Keratinocyte (primary cell): ENCODE results near the gene TCEAL3.

Source experiments
- CTCF ChIP-seq, 3 experiments: IDR thresholded peaks in 1 of 3; conservative IDR thresholded peaks in 1 of 3; optimal IDR thresholded peaks in 1 of 3; 2 replicates in 2 of 3; 3 replicates in 1 of 3; pipeline versions ENCODE3 to v1.5.1; 2011; ENCODE audit warnings: low read length in 3 of 3, mild to moderate bottlenecking in 3 of 3, moderate library complexity in 2 of 3, control low read depth in 1 of 3, inconsistent platforms in 1 of 3; ENCODE audit not compliant: insufficient read depth in 2 of 3; ENCODE audit errors: extremely low read depth in 1 of 3
- EZH2 ChIP-seq: IDR thresholded peaks from one replicate; pipeline ENCODE4 v1.6.1; 2012; ENCODE audit warnings: inconsistent platforms, mild to moderate bottlenecking, low read length, moderate library complexity

DNA sequence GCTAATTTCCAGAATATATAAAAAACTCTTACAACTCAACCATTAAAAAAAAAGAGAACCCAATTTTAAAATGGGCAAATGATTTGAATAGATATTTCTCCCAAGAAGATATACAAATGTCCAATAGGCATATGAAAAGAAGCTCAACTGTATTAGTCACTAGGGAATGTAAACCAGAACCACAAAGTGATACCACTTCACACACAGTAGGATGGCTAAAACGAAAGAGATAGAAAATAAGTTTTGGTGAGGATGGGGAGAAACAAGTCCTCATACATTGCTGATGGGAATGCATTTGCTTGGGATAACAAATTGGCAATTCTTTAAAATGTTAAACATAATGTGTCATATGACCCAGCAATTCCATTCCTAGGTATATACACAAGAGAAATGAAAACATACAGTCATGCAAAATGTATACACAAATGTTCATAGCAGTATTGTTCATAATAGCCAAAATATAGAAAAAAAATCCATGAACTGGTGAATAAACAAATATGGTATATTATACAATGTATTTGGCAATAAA lies 5.7 kb downstream of the TCEAL3 start:
- TF ChIP-seq CTCF (optimal IDR thresholded peaks at IDR 0.05 in 1 of 3, IDR thresholded peaks at IDR 0.05 in 1 of 3, conservative IDR thresholded peaks at IDR 0.05 in 1 of 3; ENCODE audit: extremely low read depth in 1 of 3, insufficient read depth in 2 of 3, low read length in 3 of 3), result no peak
- no peak for TF ChIP-seq EZH2
